ENCODE measurements around the gene FPR2. TPM values are rescaled to one million over a fixed set of nuclear protein-coding genes. Genes with fewer than 3 reads are reported as not detected.

Gene FPR2
- polyA plus RNA-seq, 1 donor from 2014 or later: not detected

DNA sequence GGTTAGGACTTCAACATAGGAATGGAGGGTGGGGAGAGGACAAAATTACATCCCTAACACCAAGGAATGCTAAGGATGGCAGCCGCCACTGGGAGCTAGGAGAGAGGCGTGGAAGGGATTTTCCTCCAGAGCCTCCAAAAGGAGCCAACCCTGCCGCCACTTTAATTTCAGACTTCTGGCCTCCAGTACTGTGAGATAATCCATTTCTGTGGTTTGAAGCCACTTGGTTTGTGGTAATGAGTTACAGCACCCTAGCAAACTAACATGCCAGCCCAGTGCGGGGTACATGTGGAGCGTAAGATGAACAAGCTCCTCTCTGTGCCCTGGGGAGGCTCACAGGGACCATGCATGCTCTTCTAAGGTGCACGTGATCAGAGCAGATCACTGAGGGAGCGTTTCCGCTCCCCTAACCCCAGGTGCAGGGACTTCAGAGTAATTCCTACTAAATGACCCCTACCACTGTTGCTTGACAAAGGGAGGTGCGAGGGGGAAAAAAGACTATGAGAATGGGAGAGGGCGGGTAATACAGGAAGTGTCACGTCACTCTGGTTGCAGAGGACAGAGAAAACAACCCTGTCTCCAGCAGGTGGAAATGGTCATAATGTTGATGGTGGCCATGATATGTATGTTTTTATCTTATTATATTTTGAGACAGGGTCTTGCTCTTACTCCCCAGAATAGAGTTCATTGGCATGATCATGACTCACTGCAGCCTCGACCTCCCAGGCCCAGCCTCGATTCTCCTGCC, 21.3 kb upstream of the FPR2 start:
- Histone ChIP-seq H3K9me2 (ENCODE audit: insufficient read depth, low read length) (no peaks in the 10 kb centered on the region), H3K36me3 (ENCODE audit: insufficient read depth, low read length) (no peaks in the 10 kb centered on the region), H3K27ac (ENCODE audit: low read length) (no peak overlapping the region), H3K27me3 (ENCODE audit: insufficient read depth, low read depth, low read length) (no peaks in the 10 kb centered on the region), H3K4me2 (ENCODE audit: low read length) (no peak overlapping the region), H3K9ac (ENCODE audit: low read length) (no peak overlapping the region), H3K4me3 (ENCODE audit: low read length) (no peak overlapping the region), H2AFZ (ENCODE audit: low read depth, low read length) (no peak overlapping the region), H3K9me3 (ENCODE audit: low read length) (no peaks in the 10 kb centered on the region), H3K79me2 (replicated peaks; ENCODE audit: insufficient read depth, low read length) (no peaks in the 10 kb centered on the region), H3F3A (ENCODE audit: insufficient read depth, low read length, poor library complexity, severe bottlenecking) (no peaks in the 10 kb centered on the region), H4K20me1 (ENCODE audit: insufficient read depth) (no peaks in the 10 kb centered on the region)
- TF ChIP-seq MXI1 (conservative IDR thresholded peaks at IDR 0.05; ENCODE audit: poor library complexity, severe bottlenecking) (no peak), POLR2AphosphoS5 (IDR thresholded peaks at IDR 0.05) (no peak), EZH2 (IDR thresholded peaks at IDR 0.05; ENCODE audit: borderline replicate concordance, insufficient read depth, low read length, poor library complexity, severe bottlenecking) (no peak), RAD21 (conservative IDR thresholded peaks at IDR 0.05) (no peak)
- TF ChIP-seq, protein P1, sequence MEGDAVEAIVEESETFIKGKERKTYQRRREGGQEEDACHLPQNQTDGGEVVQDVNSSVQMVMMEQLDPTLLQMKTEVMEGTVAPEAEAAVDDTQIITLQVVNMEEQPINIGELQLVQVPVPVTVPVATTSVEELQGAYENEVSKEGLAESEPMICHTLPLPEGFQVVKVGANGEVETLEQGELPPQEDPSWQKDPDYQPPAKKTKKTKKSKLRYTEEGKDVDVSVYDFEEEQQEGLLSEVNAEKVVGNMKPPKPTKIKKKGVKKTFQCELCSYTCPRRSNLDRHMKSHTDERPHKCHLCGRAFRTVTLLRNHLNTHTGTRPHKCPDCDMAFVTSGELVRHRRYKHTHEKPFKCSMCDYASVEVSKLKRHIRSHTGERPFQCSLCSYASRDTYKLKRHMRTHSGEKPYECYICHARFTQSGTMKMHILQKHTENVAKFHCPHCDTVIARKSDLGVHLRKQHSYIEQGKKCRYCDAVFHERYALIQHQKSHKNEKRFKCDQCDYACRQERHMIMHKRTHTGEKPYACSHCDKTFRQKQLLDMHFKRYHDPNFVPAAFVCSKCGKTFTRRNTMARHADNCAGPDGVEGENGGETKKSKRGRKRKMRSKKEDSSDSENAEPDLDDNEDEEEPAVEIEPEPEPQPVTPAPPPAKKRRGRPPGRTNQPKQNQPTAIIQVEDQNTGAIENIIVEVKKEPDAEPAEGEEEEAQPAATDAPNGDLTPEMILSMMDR (IDR thresholded peaks at IDR 0.05; ENCODE audit: poor library complexity, severe bottlenecking): no peak

DNA sequence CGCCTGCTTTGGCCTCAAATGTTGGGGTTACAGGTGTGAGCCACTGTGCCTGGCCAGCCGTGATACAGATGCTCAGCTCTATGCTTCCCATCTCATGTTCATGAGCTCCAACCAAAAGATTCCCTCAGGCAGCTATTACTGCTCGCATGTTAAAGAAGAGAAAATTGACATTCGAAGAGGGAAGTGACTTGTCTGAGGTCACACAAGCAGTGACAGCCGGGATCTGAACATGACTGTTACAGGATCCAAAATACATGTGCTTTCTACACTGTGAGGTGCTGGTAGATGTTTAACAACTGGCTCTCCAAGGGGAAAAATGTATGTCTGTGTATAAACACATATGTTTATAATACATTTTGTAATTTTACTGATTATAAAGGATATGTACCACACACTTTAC, 20.6 kb upstream of the FPR2 start:
- no peak overlapping the region for H2AFZ ChIP-seq (ENCODE audit: low read depth, low read length)
- H3K36me3 ChIP-seq (ENCODE audit: insufficient read depth, low read length): no peaks in the 10 kb centered on the region
- no peak overlapping the region for H3K9ac ChIP-seq (ENCODE audit: low read length)
- TF ChIP-seq, protein P2, sequence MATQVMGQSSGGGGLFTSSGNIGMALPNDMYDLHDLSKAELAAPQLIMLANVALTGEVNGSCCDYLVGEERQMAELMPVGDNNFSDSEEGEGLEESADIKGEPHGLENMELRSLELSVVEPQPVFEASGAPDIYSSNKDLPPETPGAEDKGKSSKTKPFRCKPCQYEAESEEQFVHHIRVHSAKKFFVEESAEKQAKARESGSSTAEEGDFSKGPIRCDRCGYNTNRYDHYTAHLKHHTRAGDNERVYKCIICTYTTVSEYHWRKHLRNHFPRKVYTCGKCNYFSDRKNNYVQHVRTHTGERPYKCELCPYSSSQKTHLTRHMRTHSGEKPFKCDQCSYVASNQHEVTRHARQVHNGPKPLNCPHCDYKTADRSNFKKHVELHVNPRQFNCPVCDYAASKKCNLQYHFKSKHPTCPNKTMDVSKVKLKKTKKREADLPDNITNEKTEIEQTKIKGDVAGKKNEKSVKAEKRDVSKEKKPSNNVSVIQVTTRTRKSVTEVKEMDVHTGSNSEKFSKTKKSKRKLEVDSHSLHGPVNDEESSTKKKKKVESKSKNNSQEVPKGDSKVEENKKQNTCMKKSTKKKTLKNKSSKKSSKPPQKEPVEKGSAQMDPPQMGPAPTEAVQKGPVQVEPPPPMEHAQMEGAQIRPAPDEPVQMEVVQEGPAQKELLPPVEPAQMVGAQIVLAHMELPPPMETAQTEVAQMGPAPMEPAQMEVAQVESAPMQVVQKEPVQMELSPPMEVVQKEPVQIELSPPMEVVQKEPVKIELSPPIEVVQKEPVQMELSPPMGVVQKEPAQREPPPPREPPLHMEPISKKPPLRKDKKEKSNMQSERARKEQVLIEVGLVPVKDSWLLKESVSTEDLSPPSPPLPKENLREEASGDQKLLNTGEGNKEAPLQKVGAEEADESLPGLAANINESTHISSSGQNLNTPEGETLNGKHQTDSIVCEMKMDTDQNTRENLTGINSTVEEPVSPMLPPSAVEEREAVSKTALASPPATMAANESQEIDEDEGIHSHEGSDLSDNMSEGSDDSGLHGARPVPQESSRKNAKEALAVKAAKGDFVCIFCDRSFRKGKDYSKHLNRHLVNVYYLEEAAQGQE (IDR thresholded peaks at IDR 0.05; ENCODE audit: borderline replicate concordance): no peak
- TF ChIP-seq, protein P1 (IDR thresholded peaks at IDR 0.05; ENCODE audit: poor library complexity, severe bottlenecking): no peak
- TF ChIP-seq TAF1 (IDR thresholded peaks at IDR 0.05; ENCODE audit: low read depth): no peak
- no peak for TF ChIP-seq POLR2AphosphoS5 (IDR thresholded peaks at IDR 0.05)
- TF ChIP-seq EZH2 (IDR thresholded peaks at IDR 0.05; ENCODE audit: borderline replicate concordance, insufficient read depth, low read length, poor library complexity, severe bottlenecking): no peak
- TF ChIP-seq RAD21 (conservative IDR thresholded peaks at IDR 0.05): no peak
- no peak for TF ChIP-seq MXI1 (conservative IDR thresholded peaks at IDR 0.05; ENCODE audit: poor library complexity, severe bottlenecking)
- no peak for TF ChIP-seq EP300 (conservative IDR thresholded peaks at IDR 0.05; ENCODE audit: poor library complexity, severe bottlenecking)
- TF ChIP-seq SMC3 (conservative IDR thresholded peaks at IDR 0.05; ENCODE audit: poor library complexity): no peak
- H3K9me2 ChIP-seq (ENCODE audit: insufficient read depth, low read length): no peaks in the 10 kb centered on the region
- H3K27me3 ChIP-seq (ENCODE audit: insufficient read depth, low read depth, low read length): no peaks in the 10 kb centered on the region
- no peak overlapping the region for H3K27ac ChIP-seq (ENCODE audit: low read length)
- no peaks in the 10 kb centered on the region for H3K9me3 ChIP-seq (ENCODE audit: low read length)
- no peaks in the 10 kb centered on the region for H3F3A ChIP-seq (ENCODE audit: insufficient read depth, low read length, poor library complexity, severe bottlenecking)
- H4K20me1 ChIP-seq (ENCODE audit: insufficient read depth): no peaks in the 10 kb centered on the region
- no peak overlapping the region for H3K4me3 ChIP-seq (ENCODE audit: low read length)
- no peaks in the 10 kb centered on the region for H3K79me2 ChIP-seq (replicated peaks; ENCODE audit: insufficient read depth, low read length)
- H3K4me2 ChIP-seq (ENCODE audit: low read length): no peak overlapping the region
